ENCODE data around the gene KCNQ2. TPM values are rescaled to one million over a fixed set of nuclear protein-coding genes. Genes with fewer than 3 reads are reported as not detected.

Gene KCNQ2
- total and polyA plus RNA-seq, 10 of the 15 experiments (the other 5 are each of a cell fraction or from before 2014, with no cell fraction given), result 0.06 to 0.49 (median 0.26) TPM; not detected in 7

- Histone ChIP-seq H3K36me3 (ENCODE audit: control insufficient read depth in 2 of 2, insufficient read depth in 2 of 2, low read length in 1 of 2) (no peaks in the 10 kb centered on the region), H3K4me2 (ENCODE audit: control insufficient read depth, insufficient read depth) (no peak overlapping the region), H3K79me2 (ENCODE audit: control insufficient read depth, insufficient read depth, low read length) (no peaks in the 10 kb centered on the region), H3K9me3 (replicated peaks; ENCODE audit: control insufficient read depth, insufficient read depth, low read length) (no peaks in the 10 kb centered on the region), H3K27me3 (replicated peaks in 1 of 2; ENCODE audit: control insufficient read depth in 2 of 2, insufficient read depth in 2 of 2, low read length in 1 of 2) (no peaks in the 10 kb centered on the region; a peak in 2 of 4 replicates), H2AFZ (ENCODE audit: control insufficient read depth, low read depth, low read length) (no peak overlapping the region), H3K27ac (ENCODE audit: control insufficient read depth, insufficient read depth) (no peak overlapping the region), H3K4me1 (ENCODE audit: control insufficient read depth, insufficient read depth, low read length) (no peaks in the 10 kb centered on the region), H3K9ac (ENCODE audit: control insufficient read depth, insufficient read depth, low read length) (no peak overlapping the region), H4K20me1 (ENCODE audit: control insufficient read depth, insufficient read depth) (no peaks in the 10 kb centered on the region), H3K4me3 (no peak overlapping the region)
- DNase-seq (ENCODE audit: low read depth, low spot score) (no peak), ATAC-seq (no peak), FAIRE-seq (no peak)
- no peak for TF ChIP-seq SMC3 (IDR thresholded peaks at IDR 0.05; ENCODE audit: borderline replicate concordance, low read length)
- TF ChIP-seq POU2F2 (IDR thresholded peaks at IDR 0.05; ENCODE audit: borderline replicate concordance, low read depth, low read length), result no peak
- no peak for TF ChIP-seq CBFB (IDR thresholded peaks at IDR 0.05; ENCODE audit: low read depth)
- TF ChIP-seq CHD1 (IDR thresholded peaks at IDR 0.05; ENCODE audit: low read depth, low read length), result no peak
- intact Hi-C loops (cut with micrococcal nuclease; ENCODE audit: unreplicated experiment), result no loop called here
- SMC1A ChIA-PET (ENCODE audit: uncharacterized antibody, unreplicated experiment), result no interaction called here
- RAD21 ChIA-PET (ENCODE audit: unreplicated experiment), result no interaction called here
- no TSS peak for BruUV-seq (replicated peaks)
- CTCF ChIA-PET, result no interaction called here
- POLR2A ChIA-PET, result no interaction called here
- in situ Hi-C loops (cut with MboI), result no loop called here
- 47% methylated on average over 18 of the region's 23 CpGs for WGBS (ENCODE audit: insufficient coverage, insufficient replicate concordance, low lambda C conversion rate, missing lambda C conversion rate)
Measured at GRCh38 chr20:63417738-63418120, 54.7 kb downstream of the KCNQ2 start.

GRCh38 chr20:63417097-63417737 is 55.2 kb downstream of the KCNQ2 start:
- no peak for FAIRE-seq
- TF ChIP-seq MAX (IDR thresholded peaks at IDR 0.05; ENCODE audit: low read depth, low read length), result no peak
- no peak for TF ChIP-seq NFYB (IDR thresholded peaks at IDR 0.05; ENCODE audit: insufficient read depth, low read depth, low read length)
- no peak for TF ChIP-seq CBFB (IDR thresholded peaks at IDR 0.05; ENCODE audit: low read depth)
- no peak for TF ChIP-seq ATF2 (IDR thresholded peaks at IDR 0.05; ENCODE audit: low read length)
- no peak for TF ChIP-seq BHLHE40 (IDR thresholded peaks at IDR 0.05; ENCODE audit: borderline replicate concordance in 1 of 2, low read depth in 2 of 2, low read length in 1 of 2)
- TF ChIP-seq POLR2AphosphoS5 (IDR thresholded peaks at IDR 0.05; ENCODE audit: low read length), result no peak
- no peak for DNase-seq (ENCODE audit: low read depth, low spot score)
- intact Hi-C loops (cut with micrococcal nuclease; ENCODE audit: unreplicated experiment), result no loop called here
- no peak overlapping the region for H2AFZ ChIP-seq (ENCODE audit: control insufficient read depth, low read depth, low read length)
- ChIA-PET POLR2A (no interaction called here), RAD21 (ENCODE audit: unreplicated experiment) (no interaction called here), CTCF (no interaction called here), SMC1A (ENCODE audit: uncharacterized antibody, unreplicated experiment) (no interaction called here)
- no peaks in the 10 kb centered on the region for H4K20me1 ChIP-seq (ENCODE audit: control insufficient read depth, insufficient read depth)
- 33% methylated on average over 19 of the region's 25 CpGs for WGBS (ENCODE audit: insufficient coverage, insufficient replicate concordance, low lambda C conversion rate, missing lambda C conversion rate)
- no peaks in the 10 kb centered on the region for H3K9me3 ChIP-seq (replicated peaks; ENCODE audit: control insufficient read depth, insufficient read depth, low read length)
- in situ Hi-C loops (cut with MboI), result no loop called here
- no peaks in the 10 kb centered on the region for H3K4me1 ChIP-seq (ENCODE audit: control insufficient read depth, insufficient read depth, low read length)
- no peak for ATAC-seq
- H3K27me3 ChIP-seq (replicated peaks in 1 of 2; ENCODE audit: control insufficient read depth in 2 of 2, insufficient read depth in 2 of 2, low read length in 1 of 2), result no peaks in the 10 kb centered on the region; a peak in 2 of 4 replicates
- H3K9ac ChIP-seq (ENCODE audit: control insufficient read depth, insufficient read depth, low read length), result no peak overlapping the region
- H3K4me2 ChIP-seq (ENCODE audit: control insufficient read depth, insufficient read depth), result no peak overlapping the region
- no peak overlapping the region for H3K27ac ChIP-seq (ENCODE audit: control insufficient read depth, insufficient read depth)
- no TSS peak for BruUV-seq (replicated peaks)
- no peaks in the 10 kb centered on the region for H3K36me3 ChIP-seq (ENCODE audit: control insufficient read depth in 2 of 2, insufficient read depth in 2 of 2, low read length in 1 of 2)
- H3K79me2 ChIP-seq (ENCODE audit: control insufficient read depth, insufficient read depth, low read length), result no peaks in the 10 kb centered on the region
- no peak overlapping the region for H3K4me3 ChIP-seq
